K562 (cell line): ENCODE data around the gene GPATCH3. TPM values are rescaled to one million over a fixed set of nuclear protein-coding genes. Genes with fewer than 3 reads are reported as not detected.

Experiments used
- ATAC-seq: fragments of 200-7000 bp; cut with Tn5 transposase; 3 replicates; pipeline ENCODE4 v1.9.1; 2020; ENCODE audit warnings: moderate library complexity
- BruUV-seq: library from RNA; stranded (reverse); fragments of 400-500 nt; replicated peaks from 2 replicates; lab custom pipeline; 2021; lab: Mats Ljungman, UMichigan
- CTCF ChIA-PET: fragments of 300-600 bp; formaldehyde crosslinking; extraction: SDS; loops from one replicate; lab custom pipeline; 2021; ENCODE audit warnings: low intra/inter-chr PET ratio; lab: Yijun Ruan, JAX
- POLR2A ChIA-PET: fragments of 300-600, 350-650 bp; sonication (Branson Sonifier 250); formaldehyde crosslinking; extraction: SDS; loops from one replicate; lab custom pipeline; 2021; ENCODE audit warnings: antibody characterized with exemption, inconsistent platforms; lab: Yijun Ruan, JAX
- DNase-seq, 4 experiments: peaks; one replicate each; pipeline versions ENCODE4 v3.0.0 to v3.0.0-alpha.2; 2011 to 2018; ENCODE audit warnings: low spot score in 3 of 4, mixed read lengths in 3 of 4; ENCODE audit errors: extremely low read depth in 1 of 4
- FAIRE-seq: peaks from 2 replicates; lab custom pipeline; 2011; peaks lifted over from hg19 to GRCh38; lab: Jason Lieb, UNC
- H2AFZ ChIP-seq: 2 replicates; pipeline ENCODE4 v1.6.0; 2011; ENCODE audit warnings: low read depth, low read length, control low read depth, inconsistent platforms
- H3K27ac ChIP-seq: fragments of 200-600 bp; 3 replicates; pipeline ENCODE4 v1.8.0; 2011; ENCODE audit warnings: low read depth, mild to moderate bottlenecking, control low read depth, inconsistent platforms, low read length, moderate library complexity, mixed read lengths; ENCODE audit errors: extremely low read depth
- H3K27me3 ChIP-seq, 2 experiments: fragments of 300-600 bp in 1 of 2; 2 replicates in 1 of 2; 3 replicates in 1 of 2; pipeline versions ENCODE4 v1.6.0 to v1.8.0; 2011; ENCODE audit warnings: inconsistent platforms in 2 of 2, low read length in 2 of 2, mild to moderate bottlenecking in 1 of 2, mixed read lengths in 1 of 2, moderate library complexity in 1 of 2; ENCODE audit not compliant: control insufficient read depth in 2 of 2, insufficient read depth in 2 of 2
- H3K36me3 ChIP-seq: fragments of 300-600 bp; 3 replicates; pipeline ENCODE4 v1.8.0; 2011; ENCODE audit warnings: mild to moderate bottlenecking, low read length, inconsistent platforms; ENCODE audit not compliant: control insufficient read depth, insufficient read depth
- H3K4me1 ChIP-seq, 2 experiments: fragments of 200-600 bp in 1 of 2; replicated peaks in 1 of 2; 2 replicates in 1 of 2; 3 replicates in 1 of 2; pipeline versions ENCODE4 v1.5.1 to v1.8.0; 2011; ENCODE audit warnings: inconsistent platforms in 2 of 2, low read length in 2 of 2, mild to moderate bottlenecking in 1 of 2, mixed read lengths in 1 of 2, moderate library complexity in 1 of 2; ENCODE audit not compliant: control insufficient read depth in 2 of 2, insufficient read depth in 2 of 2
- H3K4me2 ChIP-seq: 2 replicates; pipeline ENCODE4 v1.6.1; 2011; ENCODE audit warnings: low read length, control low read depth, inconsistent platforms, mixed read lengths; ENCODE audit not compliant: insufficient read depth
- H3K4me3 ChIP-seq: fragments of 200-600 bp; sonication (generic), shearing (Covaris generic); 2 replicates; pipeline ENCODE4 v1.5.1; 2016; ENCODE audit warnings: control low read depth, inconsistent platforms
- H3K79me2 ChIP-seq: fragments of 200-600 bp; 3 replicates; pipeline ENCODE4 v1.8.0; 2011; ENCODE audit warnings: low read length, inconsistent platforms; ENCODE audit not compliant: control insufficient read depth, insufficient read depth
- H3K9ac ChIP-seq, 2 experiments: 2 replicates each; pipeline versions ENCODE4 v1.6.0 to v1.6.1; 2011; ENCODE audit warnings: low read depth in 2 of 2, low read length in 2 of 2, control low read depth in 1 of 2, inconsistent platforms in 1 of 2, mild to moderate bottlenecking in 1 of 2, mixed read lengths in 1 of 2; ENCODE audit not compliant: insufficient read depth in 1 of 2
- H3K9me1 ChIP-seq: one replicate; pipeline ENCODE4 v1.6.0; 2011; ENCODE audit warnings: inconsistent platforms, mild to moderate bottlenecking, low read length, moderate library complexity; ENCODE audit not compliant: control insufficient read depth, insufficient read depth
- H3K9me3 ChIP-seq: replicated peaks from 2 replicates; pipeline ENCODE4 v1.5.1; 2011; ENCODE audit warnings: low read depth, low read length, inconsistent platforms; ENCODE audit not compliant: control insufficient read depth, insufficient read depth
- H4K20me1 ChIP-seq: replicated peaks from 2 replicates; pipeline ENCODE4 v1.6.1; 2011; ENCODE audit warnings: low read length, inconsistent platforms, mixed read lengths; ENCODE audit not compliant: control insufficient read depth, insufficient read depth
- KDM4B ChIP-seq, 2 experiments: fragments of 450-650 bp in 1 of 2; sonication (generic) in 1 of 2; IDR thresholded peaks; 2 replicates each; pipeline ENCODE4 v1.6.1; 2016 to 2017; ENCODE audit warnings: borderline replicate concordance in 2 of 2, antibody characterized with exemption in 1 of 2, low read depth in 1 of 2, mild to moderate bottlenecking in 1 of 2
- STAT5B ChIP-seq: fragments of 250-450 bp; sonication (Bioruptor Pico); IDR thresholded peaks from 2 replicates; pipeline ENCODE4 v1.8.0; 2021; ENCODE audit warnings: mild to moderate bottlenecking, inconsistent platforms
- ZSCAN32 ChIP-seq: fragments of 450-650 bp; formaldehyde crosslinking; IDR thresholded peaks from 2 replicates; pipeline ENCODE4 v1.4.0; 2020; ENCODE audit warnings: mild to moderate bottlenecking, moderate library complexity
- WGBS: fragments of 100-300 bp; shearing (Covaris generic); methylation state at CpG from one replicate; pipeline ENCODE4 v1.1.6; 2016; ENCODE audit warnings: low coverage, mixed read lengths; ENCODE audit not compliant: insufficient coverage; ENCODE audit errors: missing lambda C conversion rate; 5-methylcytosine and 5-hydroxymethylcytosine counted together
- in situ Hi-C: fragments of 300-500 bp; cut with MboI; formaldehyde crosslinking; loops from 4 replicates; pipeline ENCODE4 v1.15.0; 2018; ENCODE audit warnings: inconsistent platforms, mixed read lengths
- intact Hi-C: fragments of 100-400 bp; cut with micrococcal nuclease; formaldehyde crosslinking; loops from 2 replicates; pipeline ENCODE4 v1.14.2; 2022
- polyA plus RNA-seq, 8 experiments: library from polyadenylated mRNA; depleted of rRNA in 4 of 8; stranded (reverse) in 5 of 8; unstranded in 3 of 8; fragments of >200 nt; fragmentation: Nextera tagmentation in 2 of 8; fragmentation: Illumina TruSeq in 1 of 8; extraction: Ambion mirVana in 2 of 8; extraction: Trizol in 1 of 8; gene quantifications; 2 replicates each; pipeline versions ENCODE4 v1.2.1 to v1.2.3, GENCODE V29; 2011 to 2014; ENCODE audit warnings: inconsistent platforms in 1 of 8, missing spikeins in 1 of 8
- total RNA-seq, 7 experiments: library from RNA; depleted of rRNA in 6 of 7; stranded (reverse); fragments of >200 nt in 6 of 7; fragmentation: Illumina TruSeq in 2 of 7; extraction: Trizol in 2 of 7; gene quantifications; 2 replicates each; pipeline versions ENCODE4 v1.2.1 to v1.2.3, GENCODE V29; 2011 to 2021; ENCODE audit warnings: low replicate concordance in 1 of 7
- TF ChIP-seq, protein P1 (sequence below): fragments of 450-650 bp; IDR thresholded peaks from 2 replicates; pipeline ENCODE4 v1.6.1; 2017; ENCODE audit warnings: antibody characterized with exemption, mild to moderate bottlenecking
- TF ChIP-seq, protein P2 (sequence below): fragments of 250-450 bp; sonication (Bioruptor Pico); IDR thresholded peaks from 2 replicates; pipeline ENCODE4 v1.8.0; 2022; ENCODE audit warnings: moderate library complexity, mild to moderate bottlenecking, inconsistent platforms
- TF ChIP-seq, protein P3 (sequence below): fragments of 450-650 bp; IDR thresholded peaks from 2 replicates; pipeline ENCODE4 v1.6.1; 2017; ENCODE audit warnings: mild to moderate bottlenecking, moderate library complexity

GPATCH3 gene
- total and polyA plus RNA-seq, 9 of the 15 experiments (the other 6 are each of a cell fraction or from before 2014, with no cell fraction given) = 1.6 to 23.0 (median 13.3) TPM

GRCh38 chr1:26897351-26897750 is 2.9 kb downstream of the GPATCH3 start (continued):
- TF ChIP-seq, protein P1, sequence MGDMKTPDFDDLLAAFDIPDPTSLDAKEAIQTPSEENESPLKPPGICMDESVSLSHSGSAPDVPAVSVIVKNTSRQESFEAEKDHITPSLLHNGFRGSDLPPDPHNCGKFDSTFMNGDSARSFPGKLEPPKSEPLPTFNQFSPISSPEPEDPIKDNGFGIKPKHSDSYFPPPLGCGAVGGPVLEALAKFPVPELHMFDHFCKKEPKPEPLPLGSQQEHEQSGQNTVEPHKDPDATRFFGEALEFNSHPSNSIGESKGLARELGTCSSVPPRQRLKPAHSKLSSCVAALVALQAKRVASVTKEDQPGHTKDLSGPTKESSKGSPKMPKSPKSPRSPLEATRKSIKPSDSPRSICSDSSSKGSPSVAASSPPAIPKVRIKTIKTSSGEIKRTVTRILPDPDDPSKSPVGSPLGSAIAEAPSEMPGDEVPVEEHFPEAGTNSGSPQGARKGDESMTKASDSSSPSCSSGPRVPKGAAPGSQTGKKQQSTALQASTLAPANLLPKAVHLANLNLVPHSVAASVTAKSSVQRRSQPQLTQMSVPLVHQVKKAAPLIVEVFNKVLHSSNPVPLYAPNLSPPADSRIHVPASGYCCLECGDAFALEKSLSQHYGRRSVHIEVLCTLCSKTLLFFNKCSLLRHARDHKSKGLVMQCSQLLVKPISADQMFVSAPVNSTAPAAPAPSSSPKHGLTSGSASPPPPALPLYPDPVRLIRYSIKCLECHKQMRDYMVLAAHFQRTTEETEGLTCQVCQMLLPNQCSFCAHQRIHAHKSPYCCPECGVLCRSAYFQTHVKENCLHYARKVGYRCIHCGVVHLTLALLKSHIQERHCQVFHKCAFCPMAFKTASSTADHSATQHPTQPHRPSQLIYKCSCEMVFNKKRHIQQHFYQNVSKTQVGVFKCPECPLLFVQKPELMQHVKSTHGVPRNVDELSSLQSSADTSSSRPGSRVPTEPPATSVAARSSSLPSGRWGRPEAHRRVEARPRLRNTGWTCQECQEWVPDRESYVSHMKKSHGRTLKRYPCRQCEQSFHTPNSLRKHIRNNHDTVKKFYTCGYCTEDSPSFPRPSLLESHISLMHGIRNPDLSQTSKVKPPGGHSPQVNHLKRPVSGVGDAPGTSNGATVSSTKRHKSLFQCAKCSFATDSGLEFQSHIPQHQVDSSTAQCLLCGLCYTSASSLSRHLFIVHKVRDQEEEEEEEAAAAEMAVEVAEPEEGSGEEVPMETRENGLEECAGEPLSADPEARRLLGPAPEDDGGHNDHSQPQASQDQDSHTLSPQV = no peak
- TF ChIP-seq KDM4B (IDR thresholded peaks at IDR 0.05; ENCODE audit: borderline replicate concordance in 2 of 2, low read depth in 1 of 2) (no peak), STAT5B (CRISPR knock-in tag) (no peak)

DNA sequence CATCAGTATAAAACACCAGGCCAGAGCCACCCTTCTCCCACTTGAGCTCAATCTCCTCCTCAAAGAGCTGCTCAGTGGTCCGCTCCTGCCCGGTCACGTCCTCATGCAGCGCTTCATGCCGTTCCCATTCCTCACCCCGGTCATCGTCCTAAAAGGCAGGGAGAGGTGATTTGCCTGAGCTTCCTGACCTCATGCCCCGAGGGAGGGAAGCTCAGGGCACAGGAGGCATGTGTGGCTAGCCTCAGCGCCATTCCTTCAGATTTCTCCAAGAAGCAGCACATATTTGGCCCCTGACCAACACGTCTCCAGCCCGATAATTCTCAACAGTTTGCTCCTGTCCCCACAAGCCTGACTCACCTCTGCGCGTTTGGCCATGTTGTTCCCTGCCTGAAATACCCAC is 6.0 kb downstream of the GPATCH3 start:
- peaks cover 28% of the 10 kb centered on the region for H3K79me2 ChIP-seq
- H3K4me1 ChIP-seq = peaks cover 12 to 24% of the 10 kb centered on the region in 2 experiments
- H3K4me2 ChIP-seq = no peak overlapping the region
- POLR2A ChIA-PET = no interaction called here
- DNase-seq = no peak
- H3K9me3 ChIP-seq = no peaks in the 10 kb centered on the region
- no peak overlapping the region for H2AFZ ChIP-seq
- no peak for FAIRE-seq
- no TSS peak for BruUV-seq
- H3K9ac ChIP-seq = peak overlapping the region in 1 of 2 experiments; percentile 50; a peak in 1 of 4 replicates
- H3K36me3 ChIP-seq = peaks cover 58% of the 10 kb centered on the region
- ATAC-seq = no peak
- no peaks in the 10 kb centered on the region for H3K9me1 ChIP-seq
- in situ Hi-C loops (no loop called here), intact Hi-C loops (no loop called here)
- no peak overlapping the region for H3K27ac ChIP-seq
- WGBS = 95% methylated on average over 13 of the region's 13 CpGs
- peaks cover 1% of the 10 kb centered on the region; the same call in 1 of the 2 replicates for H4K20me1 ChIP-seq
- no peaks in the 10 kb centered on the region; a peak in 1 of 5 replicates for H3K27me3 ChIP-seq
- TF ChIP-seq ZSCAN32 (CRISPR knock-in tag) = no peak
- TF ChIP-seq, protein P2, sequence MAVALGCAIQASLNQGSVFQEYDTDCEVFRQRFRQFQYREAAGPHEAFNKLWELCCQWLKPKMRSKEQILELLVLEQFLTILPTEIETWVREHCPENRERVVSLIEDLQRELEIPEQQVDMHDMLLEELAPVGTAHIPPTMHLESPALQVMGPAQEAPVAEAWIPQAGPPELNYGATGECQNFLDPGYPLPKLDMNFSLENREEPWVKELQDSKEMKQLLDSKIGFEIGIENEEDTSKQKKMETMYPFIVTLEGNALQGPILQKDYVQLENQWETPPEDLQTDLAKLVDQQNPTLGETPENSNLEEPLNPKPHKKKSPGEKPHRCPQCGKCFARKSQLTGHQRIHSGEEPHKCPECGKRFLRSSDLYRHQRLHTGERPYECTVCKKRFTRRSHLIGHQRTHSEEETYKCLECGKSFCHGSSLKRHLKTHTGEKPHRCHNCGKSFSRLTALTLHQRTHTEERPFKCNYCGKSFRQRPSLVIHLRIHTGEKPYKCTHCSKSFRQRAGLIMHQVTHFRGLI (CRISPR knock-in tag) = no peak
- TF ChIP-seq, protein P3, sequence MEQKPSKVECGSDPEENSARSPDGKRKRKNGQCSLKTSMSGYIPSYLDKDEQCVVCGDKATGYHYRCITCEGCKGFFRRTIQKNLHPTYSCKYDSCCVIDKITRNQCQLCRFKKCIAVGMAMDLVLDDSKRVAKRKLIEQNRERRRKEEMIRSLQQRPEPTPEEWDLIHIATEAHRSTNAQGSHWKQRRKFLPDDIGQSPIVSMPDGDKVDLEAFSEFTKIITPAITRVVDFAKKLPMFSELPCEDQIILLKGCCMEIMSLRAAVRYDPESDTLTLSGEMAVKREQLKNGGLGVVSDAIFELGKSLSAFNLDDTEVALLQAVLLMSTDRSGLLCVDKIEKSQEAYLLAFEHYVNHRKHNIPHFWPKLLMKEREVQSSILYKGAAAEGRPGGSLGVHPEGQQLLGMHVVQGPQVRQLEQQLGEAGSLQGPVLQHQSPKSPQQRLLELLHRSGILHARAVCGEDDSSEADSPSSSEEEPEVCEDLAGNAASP = no peak
- CTCF ChIA-PET = no interaction called here
- no peak overlapping the region for H3K4me3 ChIP-seq
